Glutamatergic neuron (in vitro differentiated cells): ENCODE results near the gene LRRC56. TPM values are rescaled to one million over a fixed set of nuclear protein-coding genes. Genes with fewer than 3 reads are reported as not detected.

ENCODE experiments used
- DNase-seq: peaks from one replicate; pipeline ENCODE4 v3.0.0; 2022
- H3K27ac Mint-ChIP-seq: one replicate; pipeline ENCODE4 v1.8.0; 2020; ENCODE audit warnings: mild to moderate bottlenecking, mixed read lengths, inconsistent platforms; ENCODE audit not compliant: unreplicated experiment
- H3K27me3 Mint-ChIP-seq: one replicate; pipeline ENCODE4 v1.8.0; 2020; ENCODE audit warnings: mild to moderate bottlenecking, moderate library complexity, mixed read lengths, inconsistent platforms; ENCODE audit not compliant: unreplicated experiment
- H3K36me3 Mint-ChIP-seq: one replicate; pipeline ENCODE4 v1.8.0; 2020; ENCODE audit warnings: mild to moderate bottlenecking, mixed read lengths, inconsistent platforms; ENCODE audit not compliant: unreplicated experiment
- H3K4me1 Mint-ChIP-seq: one replicate; pipeline ENCODE4 v1.8.0; 2020; ENCODE audit warnings: mild to moderate bottlenecking, low read depth, mixed read lengths, inconsistent platforms; ENCODE audit not compliant: unreplicated experiment
- H3K4me3 Mint-ChIP-seq: one replicate; pipeline ENCODE4 v1.8.0; 2020; ENCODE audit warnings: mild to moderate bottlenecking, mixed read lengths, inconsistent platforms; ENCODE audit not compliant: unreplicated experiment
- H3K9me3 Mint-ChIP-seq: one replicate; pipeline ENCODE4 v1.8.0; 2020; ENCODE audit warnings: mild to moderate bottlenecking, moderate library complexity, mixed read lengths, inconsistent platforms; ENCODE audit not compliant: unreplicated experiment
- CTCF ChIP-seq: fragments of 200-600 bp; sonication (generic); IDR thresholded peaks from one replicate; pipeline ENCODE4 v1.5.0; 2021; ENCODE audit not compliant: partially characterized antibody, unreplicated experiment
- total RNA-seq: library from RNA; stranded (reverse); fragmentation: NEBNext Ultra II Directional; extraction: Animal tissue kit (Norgen Biotek cat#: 25700); gene quantifications from one replicate; pipeline ENCODE4 v1.2.1, GENCODE V29; 2021; ENCODE audit not compliant: unreplicated experiment

LRRC56 gene
- total RNA-seq, 1 donor from 2014 or later = 2.6 TPM

GRCh38 chr11:592501-592900 is 55.2 kb downstream of the LRRC56 start:
- no peak overlapping the region for H3K27ac Mint-ChIP-seq
- no peak overlapping the region for H3K4me3 Mint-ChIP-seq
- no peak for TF ChIP-seq CTCF
- peaks cover 10% of the 10 kb centered on the region for H3K9me3 Mint-ChIP-seq
- no peaks in the 10 kb centered on the region for H3K36me3 Mint-ChIP-seq
- no peaks in the 10 kb centered on the region for H3K4me1 Mint-ChIP-seq
- peaks cover 12% of the 10 kb centered on the region for H3K27me3 Mint-ChIP-seq
- no peak for DNase-seq

GRCh38 chr11:592918-593317 is 55.6 kb downstream of the LRRC56 start:
- H3K4me1 Mint-ChIP-seq = no peaks in the 10 kb centered on the region
- no peak for DNase-seq
- TF ChIP-seq CTCF = no peak
- no peak overlapping the region for H3K4me3 Mint-ChIP-seq
- no peaks in the 10 kb centered on the region for H3K36me3 Mint-ChIP-seq
- peaks cover 12% of the 10 kb centered on the region for H3K27me3 Mint-ChIP-seq
- no peak overlapping the region for H3K27ac Mint-ChIP-seq
- H3K9me3 Mint-ChIP-seq = peaks cover 10% of the 10 kb centered on the region

- TF ChIP-seq CTCF = no peak
- Mint-ChIP-seq H3K27me3 (peaks cover 9% of the 10 kb centered on the region), H3K4me1 (no peaks in the 10 kb centered on the region), H3K27ac (no peak overlapping the region), H3K4me3 (no peak overlapping the region), H3K9me3 (peaks cover 9% of the 10 kb centered on the region), H3K36me3 (no peaks in the 10 kb centered on the region)
- DNase-seq = no peak
These were observed 56.0 kb downstream of the LRRC56 start for GRCh38 chr11:593347-593746.

GRCh38 chr11:595400-595799 is 58.1 kb downstream of the LRRC56 start:
- Mint-ChIP-seq H3K9me3 (peaks cover 12% of the 10 kb centered on the region), H3K36me3 (no peaks in the 10 kb centered on the region), H3K27ac (no peak overlapping the region), H3K4me1 (no peaks in the 10 kb centered on the region), H3K27me3 (peaks cover 10% of the 10 kb centered on the region), H3K4me3 (no peak overlapping the region)
- DNase-seq = no peak
- TF ChIP-seq CTCF = no peak

- no peak for TF ChIP-seq CTCF
- Mint-ChIP-seq H3K4me1 (no peaks in the 10 kb centered on the region), H3K27me3 (peaks cover 10% of the 10 kb centered on the region), H3K9me3 (peaks cover 9% of the 10 kb centered on the region), H3K27ac (no peak overlapping the region), H3K36me3 (no peaks in the 10 kb centered on the region), H3K4me3 (no peak overlapping the region)
- DNase-seq = no peak
These were observed 59.0 kb downstream of the LRRC56 start for GRCh38 chr11:596374-596773.
